Measurements from ENCODE around the gene PNMA3. TPM values are rescaled to one million over a fixed set of nuclear protein-coding genes. Genes with fewer than 3 reads are reported as not detected.
"Not testable (repeated sequence)": the region's sequence is repeated elsewhere in the genome, so short reads cannot be mapped to it uniquely, and the experiment has no call there.

PNMA3 gene
- total and polyA plus RNA-seq, 7 donors, result 0.03 to 0.69 (median 0.07) TPM; not detected in 1

DNA sequence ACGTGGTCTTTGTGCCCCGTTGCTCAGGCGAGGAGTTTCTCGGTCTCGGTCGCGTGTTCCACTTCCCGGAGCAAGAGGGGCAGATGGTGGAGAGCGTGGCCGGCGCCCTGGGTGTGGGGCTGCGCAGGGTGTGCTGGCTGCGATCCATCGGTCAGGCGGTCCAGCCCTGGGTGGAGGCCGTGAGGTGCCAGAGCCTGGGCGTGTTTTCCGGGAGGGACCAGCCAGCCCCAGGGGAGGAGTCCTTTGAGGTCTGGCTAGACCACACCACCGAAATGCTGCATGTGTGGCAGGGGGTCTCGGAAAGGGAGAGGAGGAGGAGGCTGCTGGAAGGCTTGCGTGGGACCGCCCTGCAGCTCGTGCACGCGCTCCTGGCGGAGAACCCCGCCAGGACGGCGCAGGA is 17.1 kb downstream of the PNMA3 start:
- H3K27me3 ChIP-seq (ENCODE audit: insufficient read depth in 3 of 3, low read length in 2 of 3); ATAC-seq; intact Hi-C loops (cut with DNase I); H3K36me3 ChIP-seq (ENCODE audit: insufficient read depth in 1 of 2, low read depth in 1 of 2); H3K27ac ChIP-seq; H3K9me3 ChIP-seq; H3K4me3 ChIP-seq; DNase-seq; H3K4me1 ChIP-seq: not testable (repeated sequence)
- 81 to 100% methylated on average over 3 to 6 of the region's 29 CpGs; no CpG with 5 or more reads in 1 of the 3 donors for WGBS, 3 donors

DNA sequence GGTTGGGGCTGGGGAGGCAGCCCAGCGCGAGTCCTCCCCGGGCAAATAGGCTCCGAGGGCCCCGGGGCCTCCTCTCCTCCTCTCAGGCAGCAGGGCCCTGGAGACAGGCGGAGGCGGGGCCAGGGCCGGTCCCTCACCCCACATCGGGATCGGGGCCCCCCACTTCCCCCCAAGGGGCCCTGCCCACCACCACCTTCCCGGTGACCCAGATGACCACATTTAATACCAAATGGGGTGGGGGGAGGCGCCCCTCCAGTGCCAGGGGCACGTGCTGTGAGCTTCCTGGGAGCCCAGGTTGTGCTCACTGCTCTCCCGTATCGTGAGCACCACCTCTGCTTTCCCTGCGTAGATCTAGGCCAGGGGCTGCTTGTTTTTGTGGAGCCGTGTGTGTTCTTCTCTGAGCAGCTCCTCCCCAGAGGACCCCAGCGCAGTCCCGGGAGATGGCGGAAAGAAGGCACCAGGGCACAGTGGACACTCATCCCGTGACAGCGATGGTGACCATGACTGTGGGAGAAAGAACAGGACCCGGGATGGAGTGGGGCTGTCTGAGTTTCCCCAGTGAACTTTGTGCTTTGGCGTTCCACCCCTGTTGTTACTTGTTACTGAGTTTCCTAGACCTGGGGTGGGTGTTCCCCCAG is 18.1 kb downstream of the PNMA3 start:
- H3K36me3 ChIP-seq (ENCODE audit: insufficient read depth in 1 of 2, low read depth in 1 of 2), result no peaks in the 10 kb centered on the region
- TF ChIP-seq, protein P1, sequence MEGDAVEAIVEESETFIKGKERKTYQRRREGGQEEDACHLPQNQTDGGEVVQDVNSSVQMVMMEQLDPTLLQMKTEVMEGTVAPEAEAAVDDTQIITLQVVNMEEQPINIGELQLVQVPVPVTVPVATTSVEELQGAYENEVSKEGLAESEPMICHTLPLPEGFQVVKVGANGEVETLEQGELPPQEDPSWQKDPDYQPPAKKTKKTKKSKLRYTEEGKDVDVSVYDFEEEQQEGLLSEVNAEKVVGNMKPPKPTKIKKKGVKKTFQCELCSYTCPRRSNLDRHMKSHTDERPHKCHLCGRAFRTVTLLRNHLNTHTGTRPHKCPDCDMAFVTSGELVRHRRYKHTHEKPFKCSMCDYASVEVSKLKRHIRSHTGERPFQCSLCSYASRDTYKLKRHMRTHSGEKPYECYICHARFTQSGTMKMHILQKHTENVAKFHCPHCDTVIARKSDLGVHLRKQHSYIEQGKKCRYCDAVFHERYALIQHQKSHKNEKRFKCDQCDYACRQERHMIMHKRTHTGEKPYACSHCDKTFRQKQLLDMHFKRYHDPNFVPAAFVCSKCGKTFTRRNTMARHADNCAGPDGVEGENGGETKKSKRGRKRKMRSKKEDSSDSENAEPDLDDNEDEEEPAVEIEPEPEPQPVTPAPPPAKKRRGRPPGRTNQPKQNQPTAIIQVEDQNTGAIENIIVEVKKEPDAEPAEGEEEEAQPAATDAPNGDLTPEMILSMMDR (IDR thresholded peaks at IDR 0.05), result no peak
- WGBS, 3 donors, result 84 to 88% (median 86%) methylated on average over 12 to 19 of the region's 24 CpGs
- H3K4me3 ChIP-seq, result no peak overlapping the region
- H3K27me3 ChIP-seq (ENCODE audit: insufficient read depth in 3 of 3, low read length in 2 of 3), result peaks cover 0 to 4% (median 0%) of the 10 kb centered on the region in 3 donors
- no peak for DNase-seq
- H3K9me3 ChIP-seq, result no peaks in the 10 kb centered on the region
- intact Hi-C loops (cut with DNase I), result no loop called here
- no peaks in the 10 kb centered on the region for H3K4me1 ChIP-seq
- no peak overlapping the region for H3K27ac ChIP-seq
- ATAC-seq, result no peak

DNA sequence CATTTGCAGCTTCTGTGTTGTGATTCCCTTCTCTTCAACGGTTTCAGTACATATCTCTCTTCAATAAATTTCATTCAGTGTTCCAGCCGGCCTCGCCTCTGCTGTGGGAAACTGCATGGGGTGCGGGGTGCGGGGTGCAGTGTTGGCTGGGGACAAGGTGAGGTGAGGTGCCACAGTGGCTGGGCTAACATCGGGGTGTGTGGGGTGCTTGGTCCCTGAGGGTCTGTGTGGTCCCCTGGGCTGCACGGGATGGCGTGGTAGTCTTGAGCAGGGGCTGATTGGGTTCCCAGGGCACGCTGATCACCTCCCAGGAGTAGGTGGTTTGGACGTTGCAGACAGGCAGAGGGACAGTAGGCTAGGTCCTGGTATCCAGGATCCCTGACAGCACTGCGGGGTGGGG is 18.7 kb downstream of the PNMA3 start:
- no peaks in the 10 kb centered on the region for H3K9me3 ChIP-seq
- ATAC-seq (no peak), DNase-seq (no peak)
- H3K36me3 ChIP-seq (ENCODE audit: insufficient read depth in 1 of 2, low read depth in 1 of 2), result no peaks in the 10 kb centered on the region
- 70 to 88% (median 85%) methylated on average over 6 to 11 of the region's 11 CpGs for WGBS, 3 donors
- no peak overlapping the region for H3K27ac ChIP-seq
- no peaks in the 10 kb centered on the region for H3K4me1 ChIP-seq
- peaks cover 0 to 4% (median 0%) of the 10 kb centered on the region in 3 donors for H3K27me3 ChIP-seq (ENCODE audit: insufficient read depth in 3 of 3, low read length in 2 of 3)
- TF ChIP-seq, protein P1 (IDR thresholded peaks at IDR 0.05), result no peak
- no peak overlapping the region for H3K4me3 ChIP-seq
- intact Hi-C loops (cut with DNase I), result no loop called here

DNA sequence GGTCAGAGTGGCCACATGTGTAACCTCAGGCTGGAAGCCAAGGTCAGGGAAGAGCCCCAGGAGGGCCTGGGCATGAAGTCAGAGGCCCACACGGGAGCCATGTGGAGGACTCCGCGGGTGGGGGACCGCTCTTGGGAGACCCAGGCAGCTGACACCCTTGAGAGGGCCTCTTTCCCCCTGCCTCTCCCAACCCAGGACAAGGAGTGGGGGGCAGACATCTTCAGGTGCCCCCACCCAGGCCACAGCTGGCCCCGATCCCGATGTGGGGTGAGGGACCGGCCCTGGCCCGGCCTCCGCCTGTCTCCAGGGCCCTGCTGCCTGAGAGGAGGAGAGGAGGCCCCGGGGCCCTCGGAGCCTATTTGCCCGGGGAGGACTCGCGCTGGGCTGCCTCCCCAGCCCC is 19.1 kb downstream of the PNMA3 start:
- Histone ChIP-seq H3K4me3 (no peak overlapping the region), H3K9me3 (no peaks in the 10 kb centered on the region), H3K27ac (no peak overlapping the region), H3K4me1 (no peaks in the 10 kb centered on the region), H3K36me3 (ENCODE audit: insufficient read depth in 1 of 2, low read depth in 1 of 2) (no peaks in the 10 kb centered on the region), H3K27me3 (ENCODE audit: insufficient read depth in 3 of 3, low read length in 2 of 3) (peaks cover 0 to 4% (median 0%) of the 10 kb centered on the region in 3 donors)
- WGBS, 3 donors, result 84 to 100% (median 84%) methylated on average over 1 to 10 of the region's 14 CpGs
- no peak for ATAC-seq
- no peak for DNase-seq
- intact Hi-C loops (cut with DNase I), result no loop called here
- TF ChIP-seq, protein P1 (IDR thresholded peaks at IDR 0.05), result no peak

DNA sequence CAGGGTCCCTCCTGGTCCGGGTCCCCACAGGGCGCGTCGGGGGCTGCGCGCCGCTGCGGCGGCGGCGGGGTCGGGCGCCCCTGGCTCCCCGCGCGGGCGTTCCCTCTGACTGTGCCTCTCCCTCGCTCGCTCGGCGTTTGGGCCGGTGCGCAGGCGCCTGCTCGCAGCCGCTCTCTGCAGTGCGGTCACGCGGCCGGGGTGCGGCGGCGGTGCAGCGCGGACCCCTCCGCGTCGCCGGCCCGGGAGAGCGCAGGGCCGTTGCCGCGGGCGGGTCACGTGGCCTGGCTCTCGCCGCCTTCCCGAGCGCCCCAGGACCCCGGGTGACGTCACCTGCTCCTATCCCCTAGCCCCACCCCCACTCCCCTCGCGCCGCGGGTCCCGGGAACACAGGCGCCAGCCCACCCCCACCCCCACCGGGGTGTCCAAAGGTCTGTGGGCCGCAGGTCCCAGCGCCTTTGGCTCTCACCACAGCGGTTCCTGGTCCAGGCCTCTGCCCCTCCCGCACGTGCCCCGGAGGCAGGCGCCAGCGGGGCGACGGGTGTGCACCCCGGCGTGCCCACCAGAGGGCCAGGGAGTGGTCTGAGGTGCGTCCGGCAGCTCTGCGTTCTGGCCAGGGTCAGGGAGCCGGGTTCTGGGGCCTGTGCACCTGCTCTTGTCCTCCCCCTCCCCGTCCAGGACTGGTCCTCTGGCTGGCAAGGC is 21.3 kb downstream of the PNMA3 start:
- H3K4me1 ChIP-seq; H3K9me3 ChIP-seq; DNase-seq; H3K4me3 ChIP-seq; H3K36me3 ChIP-seq (ENCODE audit: insufficient read depth in 1 of 2, low read depth in 1 of 2); H3K27ac ChIP-seq; intact Hi-C loops (cut with DNase I); H3K27me3 ChIP-seq (ENCODE audit: insufficient read depth in 3 of 3, low read length in 2 of 3): not testable (repeated sequence)
- no CpG with 5 or more reads among the region's 76 CpGs for WGBS, 3 donors
- ATAC-seq, result peak; percentile 51 to 68 (median 64)

DNA sequence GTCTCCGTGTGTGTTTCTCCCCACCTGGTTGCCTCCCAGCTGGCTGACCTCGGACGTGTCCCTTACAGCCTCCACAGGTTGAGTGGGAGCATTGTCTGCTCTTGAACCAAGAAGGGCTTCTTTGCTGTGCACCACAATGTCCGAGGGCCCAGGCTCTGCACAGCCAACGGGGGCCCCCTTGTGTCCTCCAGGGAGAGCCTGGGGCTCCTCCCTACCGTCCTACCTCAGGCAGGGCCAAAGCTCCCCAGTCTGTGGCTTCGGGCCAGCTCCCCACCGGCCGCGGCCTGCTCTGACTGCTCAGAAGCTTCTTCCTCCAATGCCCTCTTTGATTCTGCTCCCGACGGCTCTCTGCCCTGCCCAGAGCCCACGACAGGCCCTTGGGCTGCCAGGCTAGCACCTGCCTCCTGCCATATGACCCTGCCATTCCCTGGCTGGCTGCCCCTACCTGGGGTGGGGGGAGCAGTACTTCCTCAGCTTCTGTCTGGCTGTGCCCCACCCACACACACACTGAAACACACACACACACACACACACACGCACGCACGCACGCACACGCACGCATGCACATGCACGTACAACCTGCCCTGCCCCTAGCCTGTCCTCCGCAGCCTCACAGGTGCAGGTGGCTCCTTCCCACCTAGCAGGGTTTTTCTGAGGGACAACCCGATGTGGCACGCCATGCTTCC is 27.1 kb downstream of the PNMA3 start:
- H3K4me3 ChIP-seq; intact Hi-C loops (cut with DNase I); DNase-seq; H3K27me3 ChIP-seq (ENCODE audit: insufficient read depth in 3 of 3, low read length in 2 of 3); H3K36me3 ChIP-seq (ENCODE audit: insufficient read depth in 1 of 2, low read depth in 1 of 2); H3K4me1 ChIP-seq; ATAC-seq; H3K27ac ChIP-seq; H3K9me3 ChIP-seq: not testable (repeated sequence)
- WGBS, 3 donors, result 68 to 72% methylated on average over 10 of the region's 23 CpGs; no CpG with 5 or more reads in 1 of the 3 donors
